HT1080 (cell line): Measurements from ENCODE around the gene ST14. TPM values are rescaled to one million over a fixed set of nuclear protein-coding genes. Genes with fewer than 3 reads are reported as not detected.

Experiments used
- DNase-seq: peaks from one replicate; pipeline ENCODE4 v3.0.0-alpha.2; 2015; ENCODE audit warnings: low read depth
- total RNA-seq: library from RNA; depleted of rRNA; stranded (reverse); fragments of >200 nt; shearing (Covaris generic); gene quantifications from 2 replicates; pipeline ENCODE4 v1.2.3, GENCODE V29; 2014

ST14 gene
- total RNA-seq, 1 experiment from 2014 or later: 0.31 TPM

GRCh38 chr11:130133716-130134115 is 25.9 kb upstream of the ST14 start:
- DNase-seq: no peak

- DNase-seq: no peak
Observed at GRCh38 chr11:130136107-130136506, 23.5 kb upstream of the ST14 start.

GRCh38 chr11:130137999-130138398 is 21.6 kb upstream of the ST14 start:
- DNase-seq: no peak

- DNase-seq: no peak
Observed at GRCh38 chr11:130139401-130139800, 20.2 kb upstream of the ST14 start.

GRCh38 chr11:130141561-130142341 is 17.8 kb upstream of the ST14 start:
- DNase-seq: no peak

GRCh38 chr11:130144141-130144540 is 15.4 kb upstream of the ST14 start:
- DNase-seq: no peak

- DNase-seq: no peak
Observed at GRCh38 chr11:130144861-130145281, 14.7 kb upstream of the ST14 start.

- DNase-seq: no peak
Observed at GRCh38 chr11:130145311-130145812, 14.2 kb upstream of the ST14 start.

- peak; percentile 54 for DNase-seq
Observed at GRCh38 chr11:130145975-130146776, 13.4 kb upstream of the ST14 start.

- no peak for DNase-seq
Observed at GRCh38 chr11:130146796-130147195, 12.8 kb upstream of the ST14 start.

GRCh38 chr11:130148796-130149326 is 10.7 kb upstream of the ST14 start:
- no peak for DNase-seq

- no peak for DNase-seq
Observed at GRCh38 chr11:130150790-130151189, 8.8 kb upstream of the ST14 start.

- DNase-seq: no peak
Observed at GRCh38 chr11:130151196-130151595, 8.4 kb upstream of the ST14 start.

- peak; percentile 60 for DNase-seq
Observed at GRCh38 chr11:130156108-130157022, 3.2 kb upstream of the ST14 start.

GRCh38 chr11:130157101-130157500 is 2.5 kb upstream of the ST14 start:
- DNase-seq: peak; percentile 25

GRCh38 chr11:130157840-130158239 is 1.7 kb upstream of the ST14 start:
- no peak for DNase-seq

- DNase-seq: no peak
Observed at GRCh38 chr11:130159139-130159538, 443 bp upstream of the ST14 start.

- DNase-seq: no peak
Observed at GRCh38 chr11:130160498-130161155, 1.0 kb downstream of the ST14 start.

GRCh38 chr11:130161441-130162145 is 2.0 kb downstream of the ST14 start:
- DNase-seq: no peak

GRCh38 chr11:130162733-130163132 is 3.2 kb downstream of the ST14 start:
- DNase-seq: no peak
